ENCODE measurements around the gene CMPK2.

Gene CMPK2

GRCh38 chr2:6831229-6831628 is 34.5 kb downstream of the CMPK2 start:
- H3K4me1 ChIP-seq (ENCODE audit: insufficient read depth, low read length): peaks cover 46% of the 10 kb centered on the region
- ATAC-seq (ENCODE audit: insufficient read depth, low read depth) (no peak), DNase-seq (no peak)
- TF ChIP-seq, protein P1, sequence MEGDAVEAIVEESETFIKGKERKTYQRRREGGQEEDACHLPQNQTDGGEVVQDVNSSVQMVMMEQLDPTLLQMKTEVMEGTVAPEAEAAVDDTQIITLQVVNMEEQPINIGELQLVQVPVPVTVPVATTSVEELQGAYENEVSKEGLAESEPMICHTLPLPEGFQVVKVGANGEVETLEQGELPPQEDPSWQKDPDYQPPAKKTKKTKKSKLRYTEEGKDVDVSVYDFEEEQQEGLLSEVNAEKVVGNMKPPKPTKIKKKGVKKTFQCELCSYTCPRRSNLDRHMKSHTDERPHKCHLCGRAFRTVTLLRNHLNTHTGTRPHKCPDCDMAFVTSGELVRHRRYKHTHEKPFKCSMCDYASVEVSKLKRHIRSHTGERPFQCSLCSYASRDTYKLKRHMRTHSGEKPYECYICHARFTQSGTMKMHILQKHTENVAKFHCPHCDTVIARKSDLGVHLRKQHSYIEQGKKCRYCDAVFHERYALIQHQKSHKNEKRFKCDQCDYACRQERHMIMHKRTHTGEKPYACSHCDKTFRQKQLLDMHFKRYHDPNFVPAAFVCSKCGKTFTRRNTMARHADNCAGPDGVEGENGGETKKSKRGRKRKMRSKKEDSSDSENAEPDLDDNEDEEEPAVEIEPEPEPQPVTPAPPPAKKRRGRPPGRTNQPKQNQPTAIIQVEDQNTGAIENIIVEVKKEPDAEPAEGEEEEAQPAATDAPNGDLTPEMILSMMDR (IDR thresholded peaks at IDR 0.05; ENCODE audit: borderline replicate concordance, extremely low read depth, low read length, poor library complexity, severe bottlenecking): no peak
- TF ChIP-seq EZH2 (IDR thresholded peaks at IDR 0.05; ENCODE audit: borderline replicate concordance, low read depth, low read length, severe bottlenecking): no peak
- no peaks in the 10 kb centered on the region for H4K20me1 ChIP-seq (ENCODE audit: insufficient read depth, low read length)
- peaks cover 16% of the 10 kb centered on the region for H3K79me2 ChIP-seq (ENCODE audit: insufficient read depth, low read length)
- H3K36me3 ChIP-seq (ENCODE audit: insufficient read depth, low read length): peaks cover under 1% of the 10 kb centered on the region
- H3K9me3 ChIP-seq (ENCODE audit: insufficient read depth, low read length, severe bottlenecking): peaks cover 13% of the 10 kb centered on the region
- H2AFZ ChIP-seq (ENCODE audit: low read depth, low read length): no peak overlapping the region
- H3K4me3 ChIP-seq (ENCODE audit: low read depth in 1 of 2, low read length in 2 of 2): no peak overlapping the region
- H3K4me2 ChIP-seq (ENCODE audit: insufficient read depth, low read length): no peak overlapping the region
- no peak overlapping the region for H3K9ac ChIP-seq (ENCODE audit: low read depth, low read length)
- no peak overlapping the region for H3K27ac ChIP-seq (ENCODE audit: low read length)
- no peaks in the 10 kb centered on the region for H3K27me3 ChIP-seq (ENCODE audit: insufficient read depth, low read length, poor library complexity)

GRCh38 chr2:6828299-6828584 is 37.5 kb downstream of the CMPK2 start:
- Histone ChIP-seq H3K79me2 (ENCODE audit: insufficient read depth, low read length) (peaks cover under 1% of the 10 kb centered on the region; the same call in 1 of the 2 replicates), H2AFZ (ENCODE audit: low read depth, low read length) (no peak overlapping the region), H3K36me3 (ENCODE audit: insufficient read depth, low read length) (no peaks in the 10 kb centered on the region), H3K27me3 (ENCODE audit: insufficient read depth, low read length, poor library complexity) (no peaks in the 10 kb centered on the region), H3K27ac (ENCODE audit: low read length) (no peak overlapping the region; the same call in 1 of the 2 replicates), H3K4me2 (ENCODE audit: insufficient read depth, low read length) (no peak overlapping the region), H3K9ac (ENCODE audit: low read depth, low read length) (no peak overlapping the region), H3K4me1 (ENCODE audit: insufficient read depth, low read length) (peaks cover 18% of the 10 kb centered on the region), H3K4me3 (ENCODE audit: low read depth in 1 of 2, low read length in 2 of 2) (no peak overlapping the region), H4K20me1 (ENCODE audit: insufficient read depth, low read length) (no peaks in the 10 kb centered on the region), H3K9me3 (ENCODE audit: insufficient read depth, low read length, severe bottlenecking) (peaks cover 13% of the 10 kb centered on the region)
- DNase-seq: no peak
- ATAC-seq (ENCODE audit: insufficient read depth, low read depth): no peak
- no peak for TF ChIP-seq EZH2 (IDR thresholded peaks at IDR 0.05; ENCODE audit: borderline replicate concordance, low read depth, low read length, severe bottlenecking)
- TF ChIP-seq, protein P1 (IDR thresholded peaks at IDR 0.05; ENCODE audit: borderline replicate concordance, extremely low read depth, low read length, poor library complexity, severe bottlenecking): peak; percentile 56

DNA sequence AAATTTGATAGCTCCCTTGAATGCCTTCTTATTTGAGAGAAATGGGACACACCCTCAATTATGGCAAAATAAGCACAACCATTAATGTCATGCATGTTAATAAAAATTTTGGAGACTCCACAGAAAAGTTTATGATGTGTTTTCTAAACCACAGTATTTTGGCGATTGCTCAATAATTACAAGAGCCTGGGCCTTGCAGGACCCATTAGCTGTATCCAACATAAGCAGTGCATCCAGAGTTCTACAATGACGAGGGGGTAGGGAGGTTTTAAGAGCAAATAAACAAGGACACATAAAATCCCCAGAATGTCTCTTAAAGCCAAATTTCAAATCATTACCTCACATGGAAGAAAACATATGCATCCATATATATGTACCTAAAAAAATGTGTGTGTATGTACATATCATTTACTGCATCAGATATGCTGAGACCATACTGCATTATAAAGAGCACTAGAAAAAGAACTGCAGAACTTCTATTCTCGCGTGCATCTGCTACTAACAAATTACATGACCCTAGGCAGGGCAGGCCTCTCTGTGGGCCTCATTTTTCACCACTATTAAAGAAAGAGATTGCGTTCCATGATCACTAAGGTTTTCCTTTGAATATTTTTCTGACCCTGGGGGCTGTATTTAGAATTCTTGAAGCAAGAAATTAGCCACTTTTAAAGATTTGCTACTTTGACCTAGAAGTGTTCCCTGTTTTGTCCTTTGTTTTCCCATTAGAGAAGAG is 38.0 kb downstream of the CMPK2 start:
- H3K27me3 ChIP-seq (ENCODE audit: insufficient read depth, low read length, poor library complexity): no peaks in the 10 kb centered on the region
- DNase-seq: no peak
- no peaks in the 10 kb centered on the region for H4K20me1 ChIP-seq (ENCODE audit: insufficient read depth, low read length)
- no peak overlapping the region for H3K9ac ChIP-seq (ENCODE audit: low read depth, low read length)
- no peaks in the 10 kb centered on the region for H3K36me3 ChIP-seq (ENCODE audit: insufficient read depth, low read length)
- H3K9me3 ChIP-seq (ENCODE audit: insufficient read depth, low read length, severe bottlenecking): peaks cover 13% of the 10 kb centered on the region
- H3K4me2 ChIP-seq (ENCODE audit: insufficient read depth, low read length): no peak overlapping the region
- H3K4me3 ChIP-seq (ENCODE audit: low read depth in 1 of 2, low read length in 2 of 2): no peak overlapping the region
- no peak for TF ChIP-seq EZH2 (IDR thresholded peaks at IDR 0.05; ENCODE audit: borderline replicate concordance, low read depth, low read length, severe bottlenecking)
- TF ChIP-seq, protein P1 (IDR thresholded peaks at IDR 0.05; ENCODE audit: borderline replicate concordance, extremely low read depth, low read length, poor library complexity, severe bottlenecking): no peak
- H2AFZ ChIP-seq (ENCODE audit: low read depth, low read length): no peak overlapping the region
- no peak overlapping the region; the same call in 1 of the 2 replicates for H3K27ac ChIP-seq (ENCODE audit: low read length)
- H3K4me1 ChIP-seq (ENCODE audit: insufficient read depth, low read length): peaks cover 13% of the 10 kb centered on the region
- ATAC-seq (ENCODE audit: insufficient read depth, low read depth): no peak
- no peaks in the 10 kb centered on the region for H3K79me2 ChIP-seq (ENCODE audit: insufficient read depth, low read length)
